ENCODE results near the gene RNF34.

DNA sequence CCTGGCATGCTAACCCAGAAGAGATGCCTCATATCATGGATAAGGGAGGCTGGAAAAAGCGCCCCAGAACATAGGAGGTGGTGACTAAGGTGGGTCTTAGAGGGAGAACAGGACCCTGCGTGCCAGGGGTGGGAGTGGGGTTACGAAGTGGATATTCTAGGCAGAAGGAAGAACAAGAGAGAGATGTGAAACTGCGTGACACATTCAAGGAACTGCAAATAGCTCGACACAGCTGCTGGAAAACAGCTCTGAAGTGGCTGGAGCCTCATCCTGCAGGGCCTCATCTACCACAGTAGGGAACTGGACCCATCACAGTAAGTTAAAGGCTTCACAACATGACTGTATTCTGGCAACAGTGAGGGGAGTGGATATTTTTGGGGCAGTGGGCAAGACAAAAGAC, 61.1 kb downstream of the RNF34 start:
- TF ChIP-seq, protein P1, sequence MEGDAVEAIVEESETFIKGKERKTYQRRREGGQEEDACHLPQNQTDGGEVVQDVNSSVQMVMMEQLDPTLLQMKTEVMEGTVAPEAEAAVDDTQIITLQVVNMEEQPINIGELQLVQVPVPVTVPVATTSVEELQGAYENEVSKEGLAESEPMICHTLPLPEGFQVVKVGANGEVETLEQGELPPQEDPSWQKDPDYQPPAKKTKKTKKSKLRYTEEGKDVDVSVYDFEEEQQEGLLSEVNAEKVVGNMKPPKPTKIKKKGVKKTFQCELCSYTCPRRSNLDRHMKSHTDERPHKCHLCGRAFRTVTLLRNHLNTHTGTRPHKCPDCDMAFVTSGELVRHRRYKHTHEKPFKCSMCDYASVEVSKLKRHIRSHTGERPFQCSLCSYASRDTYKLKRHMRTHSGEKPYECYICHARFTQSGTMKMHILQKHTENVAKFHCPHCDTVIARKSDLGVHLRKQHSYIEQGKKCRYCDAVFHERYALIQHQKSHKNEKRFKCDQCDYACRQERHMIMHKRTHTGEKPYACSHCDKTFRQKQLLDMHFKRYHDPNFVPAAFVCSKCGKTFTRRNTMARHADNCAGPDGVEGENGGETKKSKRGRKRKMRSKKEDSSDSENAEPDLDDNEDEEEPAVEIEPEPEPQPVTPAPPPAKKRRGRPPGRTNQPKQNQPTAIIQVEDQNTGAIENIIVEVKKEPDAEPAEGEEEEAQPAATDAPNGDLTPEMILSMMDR (IDR thresholded peaks at IDR 0.05; ENCODE audit: insufficient read depth, low read length), result no peak
- TF ChIP-seq GABPA (IDR thresholded peaks at IDR 0.05; ENCODE audit: low read depth), result no peak
- TF ChIP-seq, protein P2, sequence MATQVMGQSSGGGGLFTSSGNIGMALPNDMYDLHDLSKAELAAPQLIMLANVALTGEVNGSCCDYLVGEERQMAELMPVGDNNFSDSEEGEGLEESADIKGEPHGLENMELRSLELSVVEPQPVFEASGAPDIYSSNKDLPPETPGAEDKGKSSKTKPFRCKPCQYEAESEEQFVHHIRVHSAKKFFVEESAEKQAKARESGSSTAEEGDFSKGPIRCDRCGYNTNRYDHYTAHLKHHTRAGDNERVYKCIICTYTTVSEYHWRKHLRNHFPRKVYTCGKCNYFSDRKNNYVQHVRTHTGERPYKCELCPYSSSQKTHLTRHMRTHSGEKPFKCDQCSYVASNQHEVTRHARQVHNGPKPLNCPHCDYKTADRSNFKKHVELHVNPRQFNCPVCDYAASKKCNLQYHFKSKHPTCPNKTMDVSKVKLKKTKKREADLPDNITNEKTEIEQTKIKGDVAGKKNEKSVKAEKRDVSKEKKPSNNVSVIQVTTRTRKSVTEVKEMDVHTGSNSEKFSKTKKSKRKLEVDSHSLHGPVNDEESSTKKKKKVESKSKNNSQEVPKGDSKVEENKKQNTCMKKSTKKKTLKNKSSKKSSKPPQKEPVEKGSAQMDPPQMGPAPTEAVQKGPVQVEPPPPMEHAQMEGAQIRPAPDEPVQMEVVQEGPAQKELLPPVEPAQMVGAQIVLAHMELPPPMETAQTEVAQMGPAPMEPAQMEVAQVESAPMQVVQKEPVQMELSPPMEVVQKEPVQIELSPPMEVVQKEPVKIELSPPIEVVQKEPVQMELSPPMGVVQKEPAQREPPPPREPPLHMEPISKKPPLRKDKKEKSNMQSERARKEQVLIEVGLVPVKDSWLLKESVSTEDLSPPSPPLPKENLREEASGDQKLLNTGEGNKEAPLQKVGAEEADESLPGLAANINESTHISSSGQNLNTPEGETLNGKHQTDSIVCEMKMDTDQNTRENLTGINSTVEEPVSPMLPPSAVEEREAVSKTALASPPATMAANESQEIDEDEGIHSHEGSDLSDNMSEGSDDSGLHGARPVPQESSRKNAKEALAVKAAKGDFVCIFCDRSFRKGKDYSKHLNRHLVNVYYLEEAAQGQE (IDR thresholded peaks at IDR 0.05; ENCODE audit: insufficient replicate concordance, low read depth), result no peak
